HG03571 (cell line): ENCODE data around the gene PTPRO.
"Not testable (repeated sequence)": the region's sequence is repeated elsewhere in the genome, so short reads cannot be mapped to it uniquely, and the experiment has no call there.

Experiments
- ATAC-seq: cut with Tn5 transposase; IDR thresholded peaks from one replicate; pipeline ENCODE4 v1.9.1; 2021; ENCODE audit not compliant: unreplicated experiment

PTPRO gene

DNA sequence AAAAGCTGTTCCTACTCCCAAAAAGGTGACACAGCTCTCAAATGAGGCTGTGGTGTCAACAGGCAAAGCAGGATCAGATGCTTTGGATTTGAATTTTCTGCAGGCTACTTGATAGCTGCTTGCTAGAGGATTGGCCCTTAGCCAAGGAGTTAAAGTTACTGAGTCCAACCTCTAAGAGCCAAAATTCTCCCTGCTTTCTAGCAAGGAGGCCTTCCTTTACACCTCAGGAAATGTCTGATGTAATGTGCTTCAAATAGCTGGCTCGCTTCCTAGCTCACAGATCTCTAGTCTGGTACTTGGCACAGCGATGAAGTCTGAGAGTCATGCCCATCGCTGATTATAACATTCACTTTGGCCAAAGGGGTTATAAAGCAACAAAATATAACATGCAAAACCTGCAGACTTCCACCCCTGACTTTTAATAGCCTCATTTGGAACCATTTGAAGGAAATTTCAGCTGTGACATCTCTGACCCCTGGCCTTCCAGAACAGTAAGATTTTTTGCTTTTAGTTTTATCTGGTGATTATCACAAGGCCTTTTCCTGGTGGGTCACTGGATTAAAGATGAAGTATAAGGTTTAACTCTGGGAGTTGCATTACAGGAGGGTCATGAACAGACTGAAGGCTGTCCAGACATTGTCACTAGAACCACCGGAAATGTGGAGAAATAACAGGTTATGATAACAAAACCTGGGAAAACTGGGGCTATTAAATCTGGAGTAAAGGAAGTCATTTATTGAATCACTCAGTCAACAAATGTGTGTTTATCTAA lies 277.1 kb downstream of the PTPRO start:
- no peak for ATAC-seq

DNA sequence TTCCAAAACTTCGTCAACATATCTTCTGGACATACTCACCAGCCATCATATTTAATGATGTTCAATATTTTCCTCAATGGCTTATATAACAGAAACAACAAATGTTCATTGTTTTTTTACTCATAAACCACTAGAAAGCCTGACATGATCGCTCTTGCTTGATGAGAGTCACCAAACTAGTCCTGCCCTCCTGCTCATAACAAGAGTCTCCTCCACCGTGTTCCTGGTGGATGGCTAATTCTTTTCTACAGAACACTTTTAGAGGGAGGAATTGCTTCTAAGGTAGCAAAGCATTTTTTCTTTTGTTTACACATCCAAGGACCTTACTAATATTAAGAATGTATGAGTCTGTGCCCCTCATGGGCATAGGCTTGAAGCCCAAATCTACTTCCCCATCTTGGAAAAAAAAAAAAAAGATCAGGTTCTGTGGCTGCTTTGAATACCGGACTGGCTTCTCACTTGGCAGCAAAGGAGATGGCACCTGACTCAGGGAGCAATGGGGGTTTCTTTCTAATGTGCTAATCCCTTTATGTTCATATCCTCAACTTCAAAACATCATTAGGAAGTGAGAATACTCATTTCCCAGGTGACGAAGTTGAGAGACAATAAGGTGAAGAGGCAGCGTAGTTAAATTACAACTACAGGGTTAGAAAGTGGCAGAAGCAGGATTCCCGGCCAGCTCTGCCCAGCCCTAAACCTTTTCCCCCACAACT lies 278.1 kb downstream of the PTPRO start:
- ATAC-seq, result no peak

DNA sequence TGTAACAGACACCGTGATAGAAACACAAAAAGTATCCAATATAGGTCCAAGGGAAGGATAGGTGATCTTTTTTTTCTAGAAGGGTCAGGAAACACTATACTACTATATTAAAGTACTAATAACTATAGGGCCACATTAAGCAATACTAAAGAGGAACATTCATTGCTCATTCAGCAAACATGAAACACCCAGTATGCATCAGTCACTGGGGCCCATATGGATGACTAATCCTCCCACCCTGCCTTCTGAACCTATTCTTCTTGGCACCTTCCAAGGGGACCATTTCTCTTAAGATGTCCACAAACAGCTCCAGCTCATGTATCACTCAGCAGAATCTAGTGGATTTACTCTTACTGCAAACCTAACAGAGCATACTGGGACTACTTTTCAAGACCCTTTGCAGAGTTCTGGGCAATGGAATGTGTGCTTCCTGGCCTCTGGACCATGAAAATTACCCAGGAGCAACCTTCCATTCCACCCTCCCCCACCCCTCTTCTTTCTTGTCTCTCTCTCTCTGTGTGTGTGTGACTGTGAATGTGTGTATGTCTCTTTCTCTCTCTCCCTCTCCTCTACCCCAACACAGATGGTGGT lies 279.0 kb downstream of the PTPRO start:
- no peak for ATAC-seq

DNA sequence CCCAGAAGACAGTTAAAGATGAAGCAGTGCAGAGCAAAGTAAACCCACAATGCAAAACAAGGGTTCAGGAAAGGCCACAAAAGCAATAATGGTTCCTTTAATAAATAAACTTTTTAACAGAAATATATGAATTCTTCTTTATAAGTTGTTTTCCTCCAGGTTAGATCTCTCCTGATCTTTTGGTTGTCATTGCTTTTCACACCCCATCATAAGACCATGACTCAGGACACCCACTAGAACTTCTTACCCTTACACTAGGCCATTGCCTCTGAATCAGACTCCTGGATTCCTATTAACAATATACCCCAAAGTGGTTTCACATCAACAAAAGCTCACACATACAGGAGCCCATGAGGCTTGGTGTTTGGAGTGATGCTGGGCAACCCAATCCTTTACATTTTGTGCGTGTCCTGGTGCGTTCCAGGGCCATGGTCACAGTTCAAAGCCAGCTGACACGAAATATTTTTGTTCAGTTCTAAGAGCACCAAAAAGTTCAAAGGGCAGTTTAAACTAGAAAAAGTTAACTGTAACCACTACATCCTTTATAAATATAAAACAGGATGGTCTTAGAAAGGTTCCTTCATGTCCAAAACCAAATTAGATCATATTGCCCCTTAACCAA lies 279.9 kb downstream of the PTPRO start:
- ATAC-seq, result no peak

DNA sequence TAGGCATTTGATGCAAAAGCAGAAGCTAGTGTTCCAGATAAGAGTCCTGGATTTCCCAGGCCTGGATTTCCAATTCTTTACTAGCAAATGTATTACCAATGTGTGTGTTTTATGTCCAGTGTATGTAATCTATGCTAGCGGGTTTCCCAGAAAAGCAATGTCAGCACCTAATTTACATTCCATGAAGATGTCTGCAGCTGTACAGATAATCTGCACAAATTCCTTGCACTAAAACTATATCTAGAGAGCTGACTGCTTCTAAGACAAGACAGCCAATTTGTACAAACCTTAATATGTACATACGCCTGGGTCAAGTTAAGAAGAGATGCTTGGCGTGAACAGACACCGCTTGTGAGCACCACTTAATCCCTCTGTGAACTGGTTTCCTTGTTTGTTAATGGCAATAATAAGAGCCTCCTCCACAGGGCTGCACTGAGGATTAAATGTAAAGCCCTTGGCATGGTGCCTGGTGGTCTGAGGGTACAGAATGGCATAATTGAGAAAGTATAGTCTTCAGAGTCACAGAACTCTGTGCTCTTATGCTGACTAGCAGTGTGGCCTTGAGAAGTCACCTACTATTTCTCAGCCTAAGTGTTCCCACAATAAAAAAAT lies 281.3 kb downstream of the PTPRO start:
- no peak for ATAC-seq

DNA sequence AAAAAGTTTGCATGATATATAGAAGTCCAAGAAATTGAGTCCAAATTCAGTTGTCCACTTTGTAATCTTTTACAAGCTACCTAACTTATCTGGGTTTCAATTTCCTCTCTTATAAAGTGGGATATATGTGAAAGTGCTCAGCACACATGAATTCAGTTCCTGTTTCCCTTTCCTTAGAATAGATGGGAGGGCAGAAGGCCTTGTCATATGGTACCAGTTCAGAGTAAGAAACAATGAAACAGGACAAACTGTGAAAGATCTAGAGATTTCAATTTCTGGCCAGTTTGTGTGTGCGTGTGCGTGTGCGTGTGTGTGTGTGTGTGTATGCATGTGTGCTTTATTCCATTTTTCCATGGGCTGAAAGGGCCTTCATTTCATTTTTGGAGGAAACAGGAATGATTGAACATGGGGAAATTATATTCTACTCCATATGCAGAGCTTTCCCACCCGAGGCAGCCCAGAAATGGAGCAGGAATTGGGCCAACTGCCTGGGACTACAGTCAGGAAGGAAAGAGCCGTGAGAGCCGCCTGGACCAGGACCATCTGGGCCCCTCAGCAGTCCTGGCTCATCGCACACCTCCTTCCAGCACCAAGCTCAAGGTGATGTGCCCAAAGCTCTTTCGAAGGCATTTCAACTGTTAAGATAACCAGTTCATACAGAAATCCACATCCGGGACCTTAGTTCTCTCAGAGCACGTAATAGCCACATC lies 283.7 kb downstream of the PTPRO start:
- no peak for ATAC-seq

DNA sequence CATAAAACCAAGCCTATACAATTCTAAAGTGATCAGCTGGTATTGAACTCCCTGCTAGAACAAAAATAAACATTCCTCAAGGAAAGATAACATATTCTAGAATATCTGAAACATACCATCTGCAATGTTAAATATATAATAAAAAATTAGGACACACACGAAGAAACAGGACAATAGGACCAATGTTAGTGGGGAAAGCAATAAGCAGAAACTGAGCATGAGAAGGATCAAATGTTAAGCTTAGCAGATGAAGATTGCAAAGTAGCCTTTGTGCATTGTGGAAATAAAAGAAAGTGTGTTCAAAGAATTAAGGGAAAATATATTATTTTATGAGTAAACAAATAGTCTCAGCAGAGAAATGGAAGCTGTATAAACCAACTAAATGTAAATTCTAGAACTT lies 286.1 kb downstream of the PTPRO start:
- ATAC-seq, result no peak

DNA sequence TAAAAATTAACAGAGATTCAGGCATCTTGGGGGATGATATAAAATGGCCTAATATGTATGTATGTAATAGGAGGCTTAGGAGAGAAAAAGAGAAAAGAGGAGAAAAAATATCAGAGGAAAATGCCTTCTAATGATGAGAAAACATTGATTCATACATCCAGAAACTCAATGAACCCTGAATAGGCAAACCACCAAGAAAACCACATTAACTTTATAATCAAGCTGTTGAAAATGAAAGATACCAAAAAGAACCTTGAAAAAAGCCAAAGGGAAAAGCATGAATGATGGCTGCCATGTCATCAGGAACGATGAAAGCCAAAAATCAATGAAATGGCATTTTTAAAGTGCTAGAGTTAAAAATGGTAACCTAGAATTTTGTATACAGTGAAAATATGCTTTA lies 286.6 kb downstream of the PTPRO start:
- no peak for ATAC-seq

DNA sequence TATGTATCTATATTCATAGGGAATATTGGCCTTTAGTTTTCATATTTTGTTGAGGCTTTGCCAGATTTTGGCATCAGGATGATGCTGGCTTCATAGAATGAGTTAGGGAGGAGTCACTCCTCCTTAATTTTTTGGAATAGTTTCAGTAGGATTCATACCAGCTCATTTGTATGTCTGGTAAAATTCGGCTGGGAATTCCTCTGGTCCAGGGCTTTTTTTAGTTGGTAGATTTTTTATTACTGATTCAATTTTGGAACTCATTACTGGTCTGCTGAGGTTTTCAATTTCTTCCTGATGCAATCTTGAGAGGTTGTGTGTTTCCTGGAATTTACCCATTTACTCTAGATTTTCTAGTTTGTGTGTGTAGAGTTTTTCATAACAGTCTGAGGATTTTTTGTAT lies 291.7 kb downstream of the PTPRO start:
- ATAC-seq, result no peak

DNA sequence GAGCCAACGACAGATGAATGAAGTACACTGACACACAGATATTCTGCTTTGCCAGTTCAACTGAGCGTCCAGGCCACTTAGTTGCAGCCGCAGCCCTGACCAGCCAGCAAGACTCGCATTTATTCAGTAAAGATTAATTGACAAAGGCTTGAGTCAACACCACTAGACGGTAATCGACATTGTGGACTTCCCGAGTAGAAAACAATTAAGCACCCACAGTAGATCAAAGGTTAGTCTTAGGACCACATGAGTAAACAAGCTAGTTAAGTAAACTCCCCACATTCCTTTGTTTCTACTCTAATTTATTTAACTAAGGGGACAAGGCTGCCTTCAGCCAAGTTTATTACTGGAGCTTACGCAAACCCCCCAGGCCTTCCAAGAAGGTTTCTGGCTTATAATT lies 294.2 kb downstream of the PTPRO start:
- ATAC-seq, result not testable (repeated sequence)

DNA sequence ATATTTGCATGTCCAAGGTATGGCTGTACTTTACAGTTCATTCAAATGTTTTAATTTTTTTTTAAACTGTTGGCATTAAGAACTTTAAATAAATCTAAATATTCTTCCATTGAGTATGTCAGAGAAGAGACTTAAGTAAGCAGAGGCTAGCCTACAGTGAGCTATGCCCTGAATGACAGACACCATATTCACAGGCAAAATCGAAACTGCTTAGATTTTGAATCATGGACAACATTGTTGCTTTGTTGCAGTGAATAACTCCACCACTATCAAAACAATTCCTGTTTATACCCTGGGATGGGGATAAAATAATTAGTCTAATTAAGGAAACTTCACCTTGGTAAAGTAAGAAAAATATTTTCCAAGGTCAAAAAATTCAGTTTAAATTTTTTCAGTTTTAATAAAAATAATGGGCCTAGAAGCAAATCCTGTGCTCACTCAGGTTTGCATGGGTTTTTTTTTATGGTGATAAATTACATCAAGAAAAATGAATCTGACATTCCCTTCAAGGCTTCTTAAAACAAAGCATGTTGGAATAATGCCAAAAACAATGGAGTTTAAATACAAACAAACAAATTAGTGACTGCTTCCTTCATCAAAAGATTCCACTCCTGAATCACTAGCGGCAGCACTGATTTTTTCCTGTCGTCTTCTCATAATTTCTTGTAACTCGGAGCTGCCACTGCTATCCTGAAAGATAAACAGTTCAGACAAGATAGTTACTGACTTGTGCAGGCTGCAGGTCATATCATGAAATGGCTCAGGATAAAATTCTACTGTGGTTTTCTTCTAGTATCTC lies 298.6 kb downstream of the PTPRO start:
- ATAC-seq, result no peak

DNA sequence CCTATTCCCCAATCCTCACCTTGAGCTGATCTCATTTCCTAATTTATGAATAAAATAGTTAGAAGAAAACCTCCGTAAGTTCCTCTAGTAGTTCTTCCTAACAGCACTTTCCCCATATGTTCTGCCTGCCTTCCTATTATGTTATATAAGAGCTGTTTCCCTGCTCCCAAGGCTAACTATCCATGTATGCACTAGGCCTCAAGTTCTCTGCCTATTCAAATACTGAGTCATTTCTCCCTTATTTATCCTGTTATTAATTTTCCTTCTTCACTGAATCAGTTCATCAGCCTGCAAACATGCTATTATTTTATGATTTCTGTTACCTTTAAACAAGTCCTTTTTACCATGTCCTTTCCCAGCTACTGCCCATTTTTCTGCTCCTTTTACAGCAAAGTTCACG lies 302.8 kb downstream of the PTPRO start:
- ATAC-seq, result no peak

DNA sequence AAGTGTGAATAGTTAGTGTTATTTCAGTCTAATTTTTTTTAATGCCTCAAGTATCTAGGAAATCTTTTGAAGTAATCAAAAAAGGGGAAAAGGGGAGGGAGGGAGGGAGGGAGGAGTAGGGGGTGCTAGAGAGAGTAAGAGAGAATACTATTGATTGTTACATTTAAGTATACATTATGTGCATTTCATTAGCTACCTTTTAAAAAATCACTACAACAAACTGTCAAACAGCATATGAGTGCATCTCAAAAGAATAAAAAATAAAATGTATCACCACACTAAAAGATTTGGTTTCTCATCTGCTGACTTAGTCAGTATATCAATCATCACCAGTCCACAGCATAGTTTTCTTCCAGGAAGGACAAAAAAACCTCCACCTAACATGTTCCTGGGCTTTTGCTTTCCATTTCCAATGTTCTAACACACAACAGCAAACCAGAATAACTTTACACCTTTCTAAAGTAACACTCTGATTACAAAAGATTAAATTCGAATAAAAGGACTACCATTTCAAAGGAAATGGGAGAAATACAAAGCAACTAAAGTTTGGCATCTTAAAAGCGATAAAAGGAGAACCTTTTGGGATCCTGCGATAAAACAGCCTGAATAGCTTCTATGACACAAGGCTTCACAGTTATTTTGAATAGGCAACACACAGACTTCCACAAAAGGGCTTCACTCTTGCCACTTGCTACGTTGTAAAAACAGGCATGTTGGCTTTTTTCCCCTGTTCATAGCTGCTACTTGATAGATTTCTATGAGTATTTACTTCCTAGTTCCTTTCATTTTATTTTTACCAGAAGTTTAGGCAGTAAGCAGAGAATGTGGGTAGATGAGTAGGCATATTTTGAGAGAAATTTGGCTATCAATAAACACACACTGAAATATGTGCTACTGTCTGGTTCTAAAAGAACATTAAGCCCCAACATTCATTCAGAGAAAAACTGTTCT lies 306.0 kb downstream of the PTPRO start:
- no peak for ATAC-seq

DNA sequence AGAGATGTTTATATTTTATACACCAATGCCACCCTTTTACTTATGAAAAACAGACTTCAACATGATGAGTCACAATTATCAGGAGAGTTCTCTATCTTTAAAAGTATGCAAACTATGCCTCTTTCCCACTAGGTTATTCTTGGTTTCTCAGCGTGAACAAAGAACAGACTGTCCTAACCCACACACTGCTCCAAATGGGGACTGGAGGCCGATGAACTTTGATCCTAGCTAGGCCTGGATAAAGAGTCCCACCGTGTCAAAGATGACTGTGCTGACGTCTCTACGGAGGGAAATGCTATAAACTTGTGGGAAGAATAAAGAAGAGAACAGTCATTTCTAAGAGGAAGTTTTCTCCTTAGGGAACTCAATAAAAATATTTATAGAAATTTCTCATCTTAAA lies 306.8 kb downstream of the PTPRO start:
- ATAC-seq, result no peak

DNA sequence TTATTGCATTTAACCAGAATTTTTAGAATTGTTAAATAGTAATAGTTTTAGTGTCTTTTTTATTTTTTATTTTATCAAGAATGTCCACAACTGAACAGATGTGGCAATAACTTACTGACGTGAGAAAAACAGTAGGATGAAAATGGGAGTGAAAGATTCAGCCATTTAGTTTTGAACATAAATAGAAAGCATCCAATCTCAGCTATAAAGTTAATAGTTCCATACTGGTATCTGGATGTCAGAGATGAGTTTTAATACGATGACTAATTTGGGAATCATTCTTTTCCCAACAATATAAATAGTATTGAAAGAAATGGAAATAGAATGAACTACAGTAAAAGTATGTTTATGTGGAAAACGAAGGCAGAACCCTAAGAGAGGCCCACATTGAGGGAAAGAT lies 307.5 kb downstream of the PTPRO start:
- ATAC-seq, result no peak

DNA sequence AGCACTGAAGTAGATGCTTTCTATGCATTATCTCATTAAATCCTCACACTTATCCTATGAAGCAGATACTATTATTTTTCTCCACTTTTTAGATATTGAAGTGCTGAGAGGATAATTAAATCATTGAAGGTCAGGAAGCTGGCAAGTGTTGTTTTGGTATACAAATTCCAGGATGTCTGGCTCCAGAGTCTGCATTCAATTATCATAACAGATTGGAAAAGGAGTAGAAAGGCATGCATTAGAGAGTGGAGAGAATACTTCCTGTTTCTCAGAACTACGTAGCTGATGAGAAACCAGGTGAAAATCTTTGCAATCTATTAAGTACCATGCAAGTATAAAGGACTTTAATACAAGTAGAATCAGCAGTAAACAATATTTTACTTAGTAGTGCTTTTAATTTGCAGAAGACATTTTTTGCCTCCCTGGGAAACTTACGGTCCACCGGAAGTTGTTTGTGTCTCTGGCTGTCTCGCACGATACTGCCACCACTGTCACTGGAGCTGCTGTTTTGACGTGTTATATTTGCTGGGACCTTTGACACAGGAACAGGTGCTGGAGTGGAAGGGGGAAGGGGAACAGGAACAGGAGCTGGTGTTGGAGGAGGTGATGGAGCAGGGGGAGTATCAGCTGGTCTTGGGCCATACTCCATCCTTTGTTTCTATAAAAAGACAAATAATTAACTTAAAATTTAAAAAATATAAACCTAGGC lies 308.9 kb downstream of the PTPRO start:
- ATAC-seq, result no peak

DNA sequence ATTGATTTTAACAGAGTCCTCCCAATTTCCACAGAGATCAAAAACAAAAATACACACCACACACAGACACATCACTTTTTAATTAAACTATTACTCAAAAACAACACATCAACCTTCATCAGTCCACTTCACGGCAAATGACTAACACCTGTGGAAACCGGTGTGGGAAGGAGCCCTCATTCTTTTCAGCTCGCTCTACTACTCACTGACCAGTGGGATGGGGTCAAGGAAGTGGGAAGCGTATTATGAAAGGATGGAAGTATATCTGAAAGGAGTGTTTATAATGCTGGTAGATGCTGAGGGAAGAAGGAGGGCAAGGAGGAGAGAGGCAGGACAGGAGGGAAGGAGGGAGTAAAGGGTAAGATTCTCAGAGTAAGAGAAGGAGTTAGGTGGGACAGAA lies 310.4 kb downstream of the PTPRO start:
- no peak for ATAC-seq

DNA sequence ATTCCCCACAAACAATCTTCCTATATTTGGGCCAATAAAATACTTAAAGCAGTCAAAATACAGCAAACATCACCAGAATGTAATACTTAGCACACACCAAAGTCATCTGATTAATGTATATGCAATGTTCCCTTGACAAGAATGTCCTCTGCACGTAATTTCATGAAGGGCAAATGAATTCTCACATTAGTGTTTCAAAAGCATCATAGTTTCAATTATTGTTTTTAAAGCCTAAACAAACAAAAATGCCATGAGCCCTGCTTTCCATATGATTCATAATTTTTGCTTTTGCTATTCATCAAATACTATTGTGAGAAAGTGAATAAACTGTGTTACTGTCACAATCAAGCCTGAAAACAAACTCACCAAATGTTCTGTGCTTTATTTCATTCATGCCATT lies 310.9 kb downstream of the PTPRO start:
- no peak for ATAC-seq
